NOMO-1 treated with dmso at 0.1 percent for 144 hours (cell line): ENCODE data around the gene GDF15.
"Not testable (repeated sequence)": the region's sequence is repeated elsewhere in the genome, so short reads cannot be mapped to it uniquely, and the experiment has no call there.

Experiments
- DNase-seq: peaks from one replicate; lab custom pipeline; 2025; ENCODE audit not compliant: unreplicated experiment; lab: John Stamatoyannopoulos, UW

GDF15 gene

GRCh38 chr19:18363787-18364186 lies 22.2 kb upstream of the GDF15 start:
- no peak for DNase-seq

- DNase-seq, result not testable (repeated sequence)
Observed at GRCh38 chr19:18364277-18364825, 21.6 kb upstream of the GDF15 start.

GRCh38 chr19:18364826-18365528 lies 21.0 kb upstream of the GDF15 start:
- DNase-seq, result peak; percentile 33

- no peak for DNase-seq
Observed at GRCh38 chr19:18366021-18366435, 19.9 kb upstream of the GDF15 start.

GRCh38 chr19:18368504-18369222 lies 17.3 kb upstream of the GDF15 start:
- DNase-seq, result no peak

GRCh38 chr19:18373407-18373891 lies 12.5 kb upstream of the GDF15 start:
- DNase-seq, result no peak

GRCh38 chr19:18373892-18374629 lies 11.9 kb upstream of the GDF15 start:
- peak; percentile 87 for DNase-seq

- DNase-seq, result no peak
Observed at GRCh38 chr19:18377026-18377425, 8.9 kb upstream of the GDF15 start.

GRCh38 chr19:18379803-18380747 lies 5.9 kb upstream of the GDF15 start:
- peak; percentile 9 for DNase-seq

- DNase-seq, result no peak
Observed at GRCh38 chr19:18380843-18381242, 5.1 kb upstream of the GDF15 start.

- DNase-seq, result not testable (repeated sequence)
Observed at GRCh38 chr19:18383622-18384021, 2.3 kb upstream of the GDF15 start.

GRCh38 chr19:18384775-18385174 lies 1.2 kb upstream of the GDF15 start:
- no peak for DNase-seq

GRCh38 chr19:18385359-18385674 lies 641 bp upstream of the GDF15 start:
- DNase-seq, result no peak

GRCh38 chr19:18386543-18387271 lies 749 bp downstream of the GDF15 start:
- no peak for DNase-seq

- peak; percentile 61 for DNase-seq
Observed at GRCh38 chr19:18388100-18388959, 2.4 kb downstream of the GDF15 start.

- DNase-seq, result no peak
Observed at GRCh38 chr19:18388960-18389725, 3.2 kb downstream of the GDF15 start.

- no peak for DNase-seq
Observed at GRCh38 chr19:18389726-18390064, 3.7 kb downstream of the GDF15 start.
